Head of caudate nucleus (tissue), 42 donors: ENCODE data around the gene VPS35L.
A peak's percentile ranks its signal among the peaks of the same experiment; 100 is the strongest.

ENCODE experiments used
- DNase-seq, 42 donors: peaks; one replicate each; pipeline versions ENCODE4 v3.0.0 to v3.0.0-alpha.2; 2020 to 2021; ENCODE audit warnings: mixed read lengths in 7 of 42
- intact Hi-C: fragments of 100-400 bp; cut with DNase I; formaldehyde crosslinking; loops from one replicate; pipeline ENCODE4 v1.15.0; 2022

VPS35L gene

GRCh38 chr16:19582050-19582831 lies 26.7 kb downstream of the VPS35L start:
- no peak for DNase-seq
- intact Hi-C loops, result no loop called here

GRCh38 chr16:19583665-19584300 lies 28.3 kb downstream of the VPS35L start:
- intact Hi-C loops, result no loop called here
- DNase-seq, result peak in 13 of 42 donors; percentile 12 to 74 (median 42)

- intact Hi-C loops, result no loop called here
- peak in 4 of 42 donors; percentile 34 to 64 (median 49) for DNase-seq
Observed at GRCh38 chr16:19588661-19589060, 33.2 kb downstream of the VPS35L start.

- intact Hi-C loops, result no loop called here
Observed at GRCh38 chr16:19589106-19589505, 33.6 kb downstream of the VPS35L start.

GRCh38 chr16:19589771-19590302 lies 34.3 kb downstream of the VPS35L start:
- intact Hi-C loops, result no loop called here
- DNase-seq, result no peak

More at GRCh38 chr16:19589106-19589505, 33.6 kb downstream of the VPS35L start:
- no peak for DNase-seq

GRCh38 chr16:19595043-19595767 lies 39.7 kb downstream of the VPS35L start:
- DNase-seq, result peak in 1 of 42 donors; percentile 27
- intact Hi-C loops, result no loop called here

GRCh38 chr16:19598805-19599510 lies 43.5 kb downstream of the VPS35L start:
- intact Hi-C loops, result no loop called here
- peak in 1 of 42 donors; percentile 38 for DNase-seq

GRCh38 chr16:19599968-19600716 lies 44.6 kb downstream of the VPS35L start:
- no peak for DNase-seq
- intact Hi-C loops, result no loop called here

GRCh38 chr16:19601083-19601976 lies 45.8 kb downstream of the VPS35L start:
- DNase-seq, result peak in 33 of 42 donors; percentile 25 to 89 (median 60)
- intact Hi-C loops, result loop anchor here (1.0 kb wide), 1 partner anchor 285 kb away; no protein-coding TSS in a partner anchor

- no peak for DNase-seq
- intact Hi-C loops, result no loop called here
Observed at GRCh38 chr16:19604911-19605310, 49.4 kb downstream of the VPS35L start.

- intact Hi-C loops, result no loop called here
Observed at GRCh38 chr16:19605701-19606100, 50.2 kb downstream of the VPS35L start.

GRCh38 chr16:19607616-19608280 lies 52.2 kb downstream of the VPS35L start:
- intact Hi-C loops, result no loop called here
- no peak for DNase-seq

More at GRCh38 chr16:19605701-19606100, 50.2 kb downstream of the VPS35L start:
- DNase-seq, result no peak

GRCh38 chr16:19609359-19609758 lies 53.9 kb downstream of the VPS35L start:
- peak in 1 of 42 donors; percentile 18 for DNase-seq
- intact Hi-C loops, result no loop called here

GRCh38 chr16:19610200-19610599 lies 54.7 kb downstream of the VPS35L start:
- DNase-seq, result no peak
- intact Hi-C loops, result no loop called here

- intact Hi-C loops, result no loop called here
Observed at GRCh38 chr16:19613834-19614233, 58.3 kb downstream of the VPS35L start.

GRCh38 chr16:19616241-19616640 lies 60.7 kb downstream of the VPS35L start:
- intact Hi-C loops, result no loop called here
- DNase-seq, result peak in 1 of 42 donors; percentile 9

More at GRCh38 chr16:19613834-19614233, 58.3 kb downstream of the VPS35L start:
- DNase-seq, result peak in 4 of 42 donors; percentile 9 to 36 (median 26)
